Natural killer cell (primary cell): ENCODE measurements around the gene SCG3. TPM values are rescaled to one million over a fixed set of nuclear protein-coding genes. Genes with fewer than 3 reads are reported as not detected.

Source experiments
- ATAC-seq, 3 donors: fragments of 150-1000 bp in 2 of 3; fragments of 200-7000 bp in 1 of 3; cut with Tn5 transposase; 1 replicate in 1 of 3; 2 replicates in 2 of 3; pipeline ENCODE4 v1.10.0; 2021; ENCODE audit warnings: mild to moderate bottlenecking in 2 of 3, moderate library complexity in 2 of 3
- DNase-seq, 2 donors: peaks; one replicate each; pipeline versions ENCODE4 v3.0.0 to v3.0.0-alpha.2; 2013 to 2021; ENCODE audit warnings: mixed read lengths in 1 of 2
- H3K27ac ChIP-seq: one replicate; pipeline ENCODE4 v1.5.1; 2013; ENCODE audit warnings: mild to moderate bottlenecking, low read length
- H3K27me3 ChIP-seq: one replicate; pipeline ENCODE4 v1.6.1; 2013; ENCODE audit warnings: low read length; ENCODE audit not compliant: control insufficient read depth, insufficient read depth
- H3K36me3 ChIP-seq: one replicate; pipeline ENCODE4 v1.6.1; 2013; ENCODE audit warnings: low read length; ENCODE audit not compliant: control insufficient read depth, insufficient read depth
- H3K4me1 ChIP-seq: one replicate; pipeline ENCODE4 v1.6.1; 2013; ENCODE audit warnings: low read length; ENCODE audit not compliant: control insufficient read depth, insufficient read depth
- H3K4me3 ChIP-seq: one replicate; pipeline ENCODE4 v1.5.1; 2013; ENCODE audit warnings: low read length
- H3K9me3 ChIP-seq: one replicate; pipeline ENCODE4 v1.6.1; 2013; ENCODE audit warnings: low read length; ENCODE audit not compliant: control insufficient read depth, insufficient read depth
- H3K27ac Mint-ChIP-seq, 2 donors: one replicate each; pipeline ENCODE4 v1.8.0; 2022; ENCODE audit warnings: mild to moderate bottlenecking in 2 of 2, mixed read lengths in 2 of 2, moderate library complexity in 1 of 2
- H3K27me3 Mint-ChIP-seq, 2 donors: one replicate each; pipeline ENCODE4 v1.8.0; 2022; ENCODE audit warnings: low read depth in 2 of 2, mixed read lengths in 2 of 2
- H3K36me3 Mint-ChIP-seq: one replicate; pipeline ENCODE4 v1.8.0; 2022; ENCODE audit warnings: mixed read lengths
- H3K4me1 Mint-ChIP-seq, 2 donors: one replicate each; pipeline ENCODE4 v1.8.0; 2022; ENCODE audit warnings: mixed read lengths in 2 of 2
- H3K4me3 Mint-ChIP-seq: one replicate; pipeline ENCODE4 v1.8.0; 2022; ENCODE audit warnings: mild to moderate bottlenecking, moderate library complexity, mixed read lengths
- H3K9me3 Mint-ChIP-seq, 2 donors: one replicate each; pipeline ENCODE4 v1.8.0; 2022; ENCODE audit warnings: mixed read lengths in 2 of 2
- WGBS: methylation state at CpG from one replicate; pipeline ENCODE4 v1.1.7; 2013; ENCODE audit warnings: missing lambda C conversion rate; ENCODE audit not compliant: insufficient coverage; 5-methylcytosine and 5-hydroxymethylcytosine counted together
- intact Hi-C: fragments of 100-400 bp; cut with micrococcal nuclease; formaldehyde crosslinking; loops from one replicate; pipeline ENCODE4 v1.14.2; 2022
- total RNA-seq, 4 donors: library from RNA; stranded (reverse); fragments of 120-200 nt in 1 of 4; gene quantifications; one replicate each; pipeline versions ENCODE4 v1.2.3 to v1.2.4, GENCODE V29; 2013 to 2022
- TF ChIP-seq, protein P1 (sequence below): fragments of 200-600 bp; IDR thresholded peaks from one replicate; pipeline ENCODE4 v1.8.0; 2022; ENCODE audit warnings: antibody characterized with exemption

SCG3 gene
- total RNA-seq, 3 donors from 2014 or later (not counting 1 experiment from before 2014, with no cell fraction given), result not detected

GRCh38 chr15:51720201-51720995 lies 39.1 kb downstream of the SCG3 start:
- H3K4me1 ChIP-seq, result peaks cover 3% of the 10 kb centered on the region
- H3K4me1 Mint-ChIP-seq, result peaks cover 14 to 15% of the 10 kb centered on the region in 2 donors
- no peaks in the 10 kb centered on the region for H3K9me3 Mint-ChIP-seq
- no peak overlapping the region for H3K27ac ChIP-seq
- no peaks in the 10 kb centered on the region for H3K27me3 ChIP-seq
- H3K4me3 Mint-ChIP-seq, result no peak overlapping the region
- H3K4me3 ChIP-seq, result no peak overlapping the region
- ATAC-seq (no peak), DNase-seq (no peak)
- peaks cover 34% of the 10 kb centered on the region for H3K36me3 ChIP-seq
- WGBS, result 89% methylated on average over 5 of the region's 8 CpGs
- no peaks in the 10 kb centered on the region for H3K27me3 Mint-ChIP-seq
- no peaks in the 10 kb centered on the region for H3K36me3 Mint-ChIP-seq
- TF ChIP-seq, protein P1, sequence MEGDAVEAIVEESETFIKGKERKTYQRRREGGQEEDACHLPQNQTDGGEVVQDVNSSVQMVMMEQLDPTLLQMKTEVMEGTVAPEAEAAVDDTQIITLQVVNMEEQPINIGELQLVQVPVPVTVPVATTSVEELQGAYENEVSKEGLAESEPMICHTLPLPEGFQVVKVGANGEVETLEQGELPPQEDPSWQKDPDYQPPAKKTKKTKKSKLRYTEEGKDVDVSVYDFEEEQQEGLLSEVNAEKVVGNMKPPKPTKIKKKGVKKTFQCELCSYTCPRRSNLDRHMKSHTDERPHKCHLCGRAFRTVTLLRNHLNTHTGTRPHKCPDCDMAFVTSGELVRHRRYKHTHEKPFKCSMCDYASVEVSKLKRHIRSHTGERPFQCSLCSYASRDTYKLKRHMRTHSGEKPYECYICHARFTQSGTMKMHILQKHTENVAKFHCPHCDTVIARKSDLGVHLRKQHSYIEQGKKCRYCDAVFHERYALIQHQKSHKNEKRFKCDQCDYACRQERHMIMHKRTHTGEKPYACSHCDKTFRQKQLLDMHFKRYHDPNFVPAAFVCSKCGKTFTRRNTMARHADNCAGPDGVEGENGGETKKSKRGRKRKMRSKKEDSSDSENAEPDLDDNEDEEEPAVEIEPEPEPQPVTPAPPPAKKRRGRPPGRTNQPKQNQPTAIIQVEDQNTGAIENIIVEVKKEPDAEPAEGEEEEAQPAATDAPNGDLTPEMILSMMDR, result no peak
- intact Hi-C loops, result no loop called here
- no peaks in the 10 kb centered on the region for H3K9me3 ChIP-seq
- H3K27ac Mint-ChIP-seq, result no peak overlapping the region

DNA sequence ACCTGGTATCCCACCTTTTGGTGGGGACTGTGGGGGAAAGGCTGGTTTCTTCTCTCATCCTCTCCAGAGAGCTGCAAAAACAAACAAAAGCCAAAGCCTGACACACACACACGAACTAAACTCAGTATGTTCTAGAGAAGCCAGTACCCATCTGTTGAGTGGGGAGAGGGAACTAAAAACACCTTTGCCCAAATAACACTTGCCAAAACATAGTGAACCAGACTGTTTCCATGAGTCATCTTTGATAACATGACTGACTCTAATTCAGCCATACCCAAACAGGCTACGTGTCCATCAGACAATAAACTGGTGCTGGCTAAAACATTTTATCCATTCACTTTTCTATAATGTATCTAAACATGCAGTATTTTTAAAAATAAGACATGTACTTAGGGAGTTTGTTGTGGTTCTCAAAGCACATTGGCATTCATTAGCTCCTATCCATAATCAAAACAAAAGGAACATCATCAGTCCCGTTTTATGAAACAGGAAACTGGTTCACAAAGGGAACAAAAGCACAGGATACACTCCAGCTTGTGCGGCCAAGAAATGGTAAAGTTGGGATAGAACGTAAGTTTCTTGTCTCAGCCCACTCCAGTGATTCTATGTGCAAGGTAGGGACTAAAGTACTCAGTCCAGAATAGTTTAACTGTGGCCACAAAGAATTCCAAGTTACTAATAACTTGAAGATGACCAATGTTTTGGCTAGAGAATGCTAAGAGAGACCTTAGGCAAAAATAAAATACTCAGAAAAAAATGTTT lies 40.1 kb downstream of the SCG3 start:
- Mint-ChIP-seq H3K4me1 (peaks cover 18 to 20% of the 10 kb centered on the region in 2 donors), H3K4me3 (no peak overlapping the region), H3K27ac (no peak overlapping the region), H3K36me3 (no peaks in the 10 kb centered on the region), H3K9me3 (no peaks in the 10 kb centered on the region), H3K27me3 (no peaks in the 10 kb centered on the region)
- H3K27me3 ChIP-seq, result no peaks in the 10 kb centered on the region
- 100% methylated on average over 4 of the region's 5 CpGs for WGBS
- TF ChIP-seq, protein P1, result no peak
- ATAC-seq (no peak), DNase-seq (no peak)
- no peaks in the 10 kb centered on the region for H3K9me3 ChIP-seq
- H3K4me3 ChIP-seq, result no peak overlapping the region
- H3K27ac ChIP-seq, result no peak overlapping the region
- intact Hi-C loops, result no loop called here
- H3K36me3 ChIP-seq, result peaks cover 34% of the 10 kb centered on the region
- peaks cover 3% of the 10 kb centered on the region for H3K4me1 ChIP-seq

DNA sequence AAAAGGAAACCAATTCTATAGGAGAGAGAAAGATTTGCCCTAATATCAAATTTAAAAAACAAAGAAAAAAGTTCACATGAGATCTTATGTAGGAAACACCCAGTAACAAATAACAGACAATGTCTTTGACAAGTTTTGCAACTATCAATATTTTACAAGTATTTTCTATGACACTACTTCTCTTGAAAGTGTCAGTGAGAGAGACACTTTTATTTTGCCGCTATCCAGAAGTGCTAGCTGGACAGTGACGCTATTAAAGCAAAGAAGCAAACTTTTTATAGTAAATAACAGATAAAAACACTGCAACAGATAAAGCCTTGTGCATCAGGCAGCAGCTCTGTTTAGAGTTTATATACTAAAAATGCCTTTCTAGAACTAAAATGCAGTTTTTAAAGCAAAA lies 42.9 kb downstream of the SCG3 start:
- no peaks in the 10 kb centered on the region for H3K27me3 Mint-ChIP-seq

More for the DNA sequence above, 42.9 kb downstream of the SCG3 start:
- 100% methylated on average over 1 of the region's 2 CpGs for whole genome bisulfite sequencing
- peaks cover 34% of the 10 kb centered on the region for H3K36me3 ChIP-seq
- H3K9me3 ChIP-seq, result no peaks in the 10 kb centered on the region
- Mint-ChIP-seq H3K4me3 (peak overlapping the region; percentile 21), H3K9me3 (no peaks in the 10 kb centered on the region), H3K36me3 (no peaks in the 10 kb centered on the region), H3K27ac (peak overlapping the region; percentile 49 to 57), H3K4me1 (peaks cover 37 to 39% of the 10 kb centered on the region in 2 donors)
- DNase-seq (no peak), ATAC-seq (no peak)
- TF ChIP-seq, protein P1, result no peak
- H3K4me1 ChIP-seq, result peaks cover 3% of the 10 kb centered on the region
- H3K4me3 ChIP-seq, result no peak overlapping the region
- H3K27me3 ChIP-seq, result no peaks in the 10 kb centered on the region
- H3K27ac ChIP-seq, result no peak overlapping the region
- intact Hi-C loops, result no loop called here
